Measurements from ENCODE around the gene KIAA0040.

The KIAA0040 gene

DNA sequence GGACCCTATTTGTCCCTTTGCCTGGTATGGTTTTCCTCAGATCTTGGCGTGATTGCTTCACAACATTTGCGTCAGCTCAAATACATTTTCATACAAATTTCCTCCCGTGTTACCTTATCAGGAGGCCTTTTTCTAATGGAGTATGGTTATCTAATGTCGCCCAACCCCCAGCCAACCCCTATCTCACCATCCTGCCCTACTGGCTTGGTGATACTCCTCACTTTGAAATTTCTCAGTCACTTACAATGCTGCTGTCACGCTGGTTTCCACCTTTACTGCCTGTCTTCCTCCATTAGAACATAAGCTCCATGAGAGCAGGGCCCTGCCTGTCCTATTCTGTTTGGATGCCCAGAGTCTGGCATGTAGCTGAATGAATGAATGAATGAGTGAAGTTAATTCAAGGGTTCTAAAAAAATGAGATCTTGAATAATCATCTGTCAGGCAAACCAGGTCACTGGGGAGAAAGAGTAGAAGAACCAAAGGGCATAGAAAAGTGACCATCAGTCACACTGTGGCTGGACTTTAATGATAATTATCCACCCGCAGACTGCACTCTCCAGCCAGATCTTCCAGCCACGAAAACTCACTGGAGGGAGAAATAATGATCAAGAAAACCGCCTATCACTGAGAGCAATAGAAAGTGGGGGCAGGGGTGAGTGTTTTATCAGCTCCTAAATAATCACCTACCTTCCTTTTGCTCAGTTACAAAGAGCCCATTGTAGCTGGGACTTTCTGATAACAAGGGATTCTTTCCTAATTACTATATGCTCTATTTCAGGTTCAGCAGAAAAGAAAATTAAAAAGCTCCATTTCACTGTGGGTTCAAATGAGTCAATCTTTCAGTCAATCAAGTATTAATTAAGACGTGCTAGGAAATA lies 21.3 kb downstream of the KIAA0040 start:
- DNase-seq (ENCODE audit: low read depth in 2 of 2), result no peak

DNA sequence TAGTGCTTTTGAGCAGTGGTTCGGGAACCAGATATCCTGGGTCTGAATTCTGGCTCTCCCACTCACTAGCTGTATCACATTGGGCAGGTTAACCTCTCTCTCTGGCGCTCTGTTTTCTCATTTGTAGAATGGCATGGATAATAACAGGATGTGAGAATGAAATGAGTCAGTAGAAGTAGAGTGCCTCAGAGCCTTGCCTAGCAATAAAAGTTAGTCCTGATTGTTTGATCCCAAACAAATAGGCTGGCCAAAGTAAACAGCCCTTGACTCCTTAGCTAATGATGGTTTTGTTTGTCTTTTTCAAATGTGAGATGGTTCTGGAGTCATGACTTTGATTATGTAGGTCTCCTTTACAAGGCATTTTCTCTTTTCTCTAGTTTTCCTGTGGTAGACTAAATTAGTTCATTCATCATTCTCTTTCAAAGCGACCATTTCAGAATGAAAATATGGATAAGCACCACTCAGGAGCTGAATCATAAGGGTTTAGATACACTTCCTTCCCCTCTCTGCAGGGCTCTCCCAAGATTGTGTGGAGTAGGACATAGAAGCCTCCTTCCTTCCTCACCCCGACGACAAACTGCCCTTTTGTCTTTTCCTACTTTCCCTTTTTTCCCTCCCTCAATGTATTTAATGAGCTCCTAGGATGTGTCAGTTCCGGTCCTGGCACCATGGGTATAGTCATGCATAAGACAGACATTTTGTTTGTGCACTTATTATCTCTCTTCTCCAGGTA lies 23.1 kb downstream of the KIAA0040 start:
- no peak for DNase-seq (ENCODE audit: low read depth in 2 of 2)

DNA sequence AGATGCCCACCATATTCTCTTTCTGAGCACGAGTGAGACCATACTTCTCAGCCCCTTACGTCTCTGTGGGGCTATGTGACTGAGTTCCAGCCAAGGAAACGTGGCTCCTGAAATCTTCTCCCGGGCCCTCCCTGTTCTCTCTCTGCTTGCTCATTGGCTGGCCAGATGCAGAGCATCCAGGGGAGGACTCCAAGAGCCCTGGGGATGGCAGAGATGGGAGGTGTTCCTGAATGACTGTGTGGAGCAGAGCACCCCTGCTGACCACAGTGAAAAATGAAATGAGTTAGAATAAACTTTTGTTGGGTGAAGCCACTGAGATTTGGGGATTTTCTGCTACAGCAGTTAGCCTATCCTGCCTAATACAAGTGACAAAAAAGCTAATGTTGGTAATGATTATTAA lies 23.8 kb downstream of the KIAA0040 start:
- DNase-seq (ENCODE audit: low read depth in 2 of 2), result no peak

DNA sequence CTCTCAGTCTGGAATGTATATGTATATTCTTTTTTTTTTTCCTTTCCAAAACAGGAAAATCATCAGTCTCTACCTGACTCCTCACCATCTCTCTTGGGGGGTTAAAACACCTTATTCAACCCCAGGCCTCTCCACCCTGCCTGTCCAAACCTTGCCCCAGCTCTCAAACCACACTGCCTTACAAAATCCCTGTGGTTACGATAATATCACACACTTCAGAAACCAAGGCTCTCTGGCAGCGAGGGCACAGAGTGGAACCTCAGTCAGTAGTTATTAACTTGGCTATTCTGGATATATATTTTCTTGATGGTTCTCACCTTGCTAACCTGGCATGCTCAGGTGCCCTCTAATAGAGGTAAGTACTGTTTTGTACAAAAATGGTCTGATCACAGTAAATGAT lies 24.7 kb downstream of the KIAA0040 start:
- DNase-seq (ENCODE audit: low read depth in 2 of 2), result no peak

- DNase-seq (ENCODE audit: low read depth in 2 of 2), result no peak
Measured at GRCh38 chr1:175166746-175167145, 25.8 kb downstream of the KIAA0040 start.

GRCh38 chr1:175164751-175165150 lies 27.8 kb downstream of the KIAA0040 start:
- DNase-seq (ENCODE audit: low read depth in 2 of 2), result no peak

DNA sequence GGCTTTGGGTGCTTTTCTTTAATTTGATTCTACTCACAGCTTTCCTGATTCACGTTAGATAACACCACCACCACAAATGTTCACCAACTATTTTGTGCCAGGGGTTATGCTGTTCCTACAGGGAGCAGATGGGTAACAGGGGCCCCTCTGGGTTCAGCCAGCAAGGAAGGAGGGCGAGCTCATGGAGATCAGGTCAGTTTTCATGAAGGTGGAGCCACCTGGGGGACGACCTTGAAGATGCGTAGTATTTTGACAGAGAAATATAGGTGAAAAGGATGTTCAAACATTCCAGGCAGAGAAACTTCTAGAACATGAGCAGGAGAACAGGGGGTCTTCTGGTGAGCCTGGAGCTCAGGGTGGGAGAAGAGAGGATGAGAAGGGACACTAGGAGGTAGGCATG lies 28.9 kb downstream of the KIAA0040 start:
- no peak for DNase-seq (ENCODE audit: low read depth in 2 of 2)

DNA sequence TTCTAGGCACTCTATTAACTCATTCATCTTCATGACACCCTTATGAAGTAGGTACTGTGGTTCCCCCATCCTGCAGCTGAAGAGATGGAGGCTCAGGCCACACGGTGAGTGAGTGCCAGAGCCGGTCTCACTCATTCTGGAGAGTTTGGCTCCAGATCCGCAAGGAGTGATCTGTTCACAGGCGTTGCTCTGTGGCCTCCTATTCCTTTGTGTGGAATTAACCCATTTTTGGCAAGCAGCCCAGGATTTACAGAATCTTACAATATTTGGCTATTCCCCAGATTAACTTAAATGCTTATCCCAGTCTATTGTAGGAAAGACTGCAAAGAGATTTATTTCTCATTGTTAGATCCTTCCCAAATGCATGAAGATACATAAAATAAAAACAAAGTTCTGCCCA lies 29.6 kb downstream of the KIAA0040 start:
- no peak for DNase-seq (ENCODE audit: low read depth in 2 of 2)

- no peak for DNase-seq (ENCODE audit: low read depth in 2 of 2)
Measured at GRCh38 chr1:175158170-175158591, 34.4 kb downstream of the KIAA0040 start.

- DNase-seq (ENCODE audit: low read depth in 2 of 2), result no peak
Measured at GRCh38 chr1:175157200-175157599, 35.4 kb downstream of the KIAA0040 start.

- no peak for DNase-seq (ENCODE audit: low read depth in 2 of 2)
Measured at GRCh38 chr1:175155936-175156335, 36.6 kb downstream of the KIAA0040 start.

DNA sequence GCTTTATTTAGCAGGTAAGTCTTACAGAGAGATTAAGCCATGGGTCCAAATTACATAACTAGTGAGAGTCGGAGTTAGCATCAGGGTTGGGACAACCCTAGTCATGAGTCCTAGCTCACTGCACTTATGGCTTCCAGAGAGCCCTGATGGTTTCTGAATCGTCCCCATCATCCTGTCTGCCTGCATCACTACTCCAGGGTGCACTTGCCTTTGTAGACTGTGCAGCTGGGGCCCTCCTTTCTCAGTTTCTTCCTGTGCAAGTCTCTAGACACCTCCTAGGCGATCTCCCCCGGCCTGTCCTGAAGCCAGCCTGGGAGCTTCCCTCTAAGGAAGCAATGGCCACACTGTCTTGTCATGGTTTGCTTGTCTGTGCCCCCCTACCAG lies 37.1 kb downstream of the KIAA0040 start:
- DNase-seq (ENCODE audit: low read depth in 2 of 2), result no peak

- peak; percentile 40 to 70 for DNase-seq (ENCODE audit: low read depth in 2 of 2)
Measured at GRCh38 chr1:175154629-175155472, 37.7 kb downstream of the KIAA0040 start.

- DNase-seq (ENCODE audit: low read depth in 2 of 2), result peak; percentile 33 to 59
Measured at GRCh38 chr1:175152006-175152652, 40.4 kb downstream of the KIAA0040 start.

DNA sequence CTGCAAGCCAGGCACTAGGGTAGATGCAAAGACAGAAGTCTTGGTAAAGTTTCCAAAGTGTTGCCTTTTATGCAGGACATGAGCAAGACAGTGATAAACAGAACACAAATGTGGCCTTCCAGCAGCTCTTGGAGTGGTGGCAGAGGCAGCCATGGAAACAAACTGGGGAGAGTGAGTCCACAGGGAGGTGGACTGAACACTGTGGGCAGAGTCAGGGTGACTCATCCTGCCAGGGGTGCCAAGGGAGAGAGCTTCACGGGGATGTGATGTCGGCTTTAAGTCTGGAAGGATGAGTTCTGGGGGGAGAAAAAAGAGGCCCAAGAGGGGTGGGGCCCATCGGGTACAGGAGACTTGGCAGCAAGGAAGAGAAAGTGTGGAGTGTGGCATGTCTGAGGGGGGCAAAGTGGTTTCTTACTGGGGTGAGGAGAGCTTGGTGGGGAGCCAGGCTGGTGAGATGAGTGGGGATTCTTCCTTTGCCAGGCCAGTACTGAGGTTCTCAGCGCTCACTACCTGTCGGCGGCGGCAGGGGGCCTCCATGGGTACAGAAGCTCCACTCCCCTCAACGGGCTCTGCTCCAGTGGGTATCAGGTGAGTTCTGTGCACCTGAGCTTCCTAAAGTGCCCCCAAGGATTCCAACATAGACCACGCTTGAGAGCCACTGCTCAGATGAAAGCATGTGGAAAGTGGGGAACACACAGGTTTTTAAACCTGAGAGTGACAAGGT lies 41.8 kb downstream of the KIAA0040 start:
- no peak for DNase-seq (ENCODE audit: low read depth in 2 of 2)

- DNase-seq (ENCODE audit: low read depth in 2 of 2), result no peak
Measured at GRCh38 chr1:175148068-175148467, 44.5 kb downstream of the KIAA0040 start.

DNA sequence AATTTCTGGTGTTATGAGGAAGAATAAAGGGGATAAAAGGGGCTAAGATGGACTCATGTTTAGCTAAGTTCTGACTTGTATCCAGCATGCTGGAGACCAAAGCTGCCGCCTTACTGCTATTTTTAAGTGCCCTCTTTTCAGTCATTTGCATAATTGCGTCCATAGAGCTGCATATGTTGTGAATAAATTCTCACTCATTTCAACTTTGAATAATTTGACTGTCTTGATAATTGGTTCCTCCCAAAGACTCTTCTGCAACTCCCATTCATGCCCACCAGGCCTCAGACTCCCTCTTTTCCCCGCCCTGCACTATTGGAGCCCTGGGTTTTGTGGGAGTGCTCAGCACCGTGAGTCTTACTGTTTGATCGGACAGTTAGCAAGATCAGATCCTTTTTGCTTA lies 45.0 kb downstream of the KIAA0040 start:
- no peak for DNase-seq (ENCODE audit: low read depth in 2 of 2)

GRCh38 chr1:175146529-175147213 lies 45.9 kb downstream of the KIAA0040 start:
- DNase-seq (ENCODE audit: low read depth in 2 of 2), result peak; percentile 56 to 65

DNA sequence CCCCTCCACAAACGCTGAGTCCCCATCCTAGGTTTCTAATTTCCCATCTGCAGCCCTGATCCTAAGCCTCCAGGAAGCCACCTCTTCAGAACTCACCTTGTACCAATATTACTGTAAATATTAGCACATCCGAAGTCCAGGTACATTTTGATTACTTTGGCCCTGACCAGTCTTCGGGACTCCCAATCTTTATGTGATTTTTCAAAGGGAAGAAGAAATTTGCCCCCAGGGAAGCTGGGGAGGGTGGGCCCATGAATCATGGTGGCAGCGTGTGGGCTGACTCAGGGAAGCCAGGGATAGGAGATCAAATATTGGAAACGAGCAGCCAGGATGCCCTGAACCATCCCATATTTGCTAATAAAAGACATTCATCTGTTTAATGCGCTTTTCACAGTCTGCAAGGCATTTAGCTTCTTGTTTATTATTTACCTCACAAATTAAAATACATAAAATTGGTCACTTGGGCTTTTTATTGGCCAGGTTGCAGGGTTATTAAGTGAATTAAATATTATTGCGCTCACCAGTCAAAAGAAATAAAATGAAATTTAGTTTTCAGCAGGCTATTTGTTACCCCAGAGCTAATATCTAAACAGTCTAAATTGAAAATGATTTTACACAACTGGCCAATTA lies 46.6 kb downstream of the KIAA0040 start:
- no peak for DNase-seq (ENCODE audit: low read depth in 2 of 2)

DNA sequence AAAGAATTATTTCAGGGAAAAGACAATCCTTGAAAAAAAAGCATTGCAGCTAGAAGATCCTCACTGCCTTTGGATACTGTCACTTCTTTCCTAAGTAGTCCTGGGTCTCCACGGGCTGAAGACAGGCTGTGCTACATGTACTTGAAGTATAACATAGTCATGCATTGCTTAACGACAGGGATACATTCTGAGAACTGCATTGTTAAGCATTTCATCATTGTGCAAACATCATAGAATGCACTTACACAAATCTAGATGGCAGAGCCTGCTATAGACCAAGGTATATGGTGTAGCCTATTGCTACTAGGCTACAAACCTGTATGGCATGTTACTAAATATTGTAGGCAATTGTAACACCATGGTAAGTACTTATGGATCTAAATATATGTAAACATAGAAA lies 54.0 kb downstream of the KIAA0040 start:
- no peak for DNase-seq (ENCODE audit: low read depth in 2 of 2)
